Left ventricle myocardium inferior (tissue), 1 donor: ENCODE results near the gene ELOVL7. TPM values are rescaled to one million over a fixed set of nuclear protein-coding genes. Genes with fewer than 3 reads are reported as not detected.
"Not testable (repeated sequence)": the region's sequence is repeated elsewhere in the genome, so short reads cannot be mapped to it uniquely, and the experiment has no call there.

Experiments
- DNase-seq: peaks from one replicate; pipeline ENCODE4 v3.0.0-alpha.2; 2020
- H3K27ac ChIP-seq: fragments of 200-600 bp; replicated peaks from 2 replicates; pipeline ENCODE4 v1.8.0; 2021
- H3K27me3 ChIP-seq: fragments of 200-600 bp; 2 replicates; pipeline ENCODE4 v1.8.0; 2021; ENCODE audit warnings: low read depth
- H3K36me3 ChIP-seq: fragments of 200-600 bp; 2 replicates; pipeline ENCODE4 v1.8.0; 2021
- H3K4me1 ChIP-seq: fragments of 200-600 bp; 2 replicates; pipeline ENCODE4 v1.8.0; 2021
- H3K4me3 ChIP-seq: fragments of 200-600 bp; 2 replicates; pipeline ENCODE4 v1.8.0; 2021; ENCODE audit warnings: mild to moderate bottlenecking, moderate library complexity
- H3K9me3 ChIP-seq: fragments of 200-600 bp; replicated peaks from 2 replicates; pipeline ENCODE4 v1.8.0; 2021
- intact Hi-C: fragments of 100-400 bp; cut with micrococcal nuclease; formaldehyde crosslinking; loops from one replicate; pipeline ENCODE4 v1.11.0; 2022
- total RNA-seq: library from RNA; stranded (reverse); fragmentation: NEBNext Ultra II Directional; extraction: Animal tissue kit (Norgen Biotek cat#: 25700); gene quantifications from one replicate; pipeline ENCODE4 v1.2.1, GENCODE V29; 2021
- TF ChIP-seq, protein P1 (sequence below): fragments of 200-600 bp; IDR thresholded peaks from 2 replicates; pipeline ENCODE4 v1.8.0; 2021; ENCODE audit warnings: antibody characterized with exemption, mild to moderate bottlenecking, borderline replicate concordance
- donor health status: DM: no; HTN: yes; CAD: no; lungs with severe emphysema.

The ELOVL7 gene
- total RNA-seq, 1 donor from 2014 or later = 0.19 TPM

DNA sequence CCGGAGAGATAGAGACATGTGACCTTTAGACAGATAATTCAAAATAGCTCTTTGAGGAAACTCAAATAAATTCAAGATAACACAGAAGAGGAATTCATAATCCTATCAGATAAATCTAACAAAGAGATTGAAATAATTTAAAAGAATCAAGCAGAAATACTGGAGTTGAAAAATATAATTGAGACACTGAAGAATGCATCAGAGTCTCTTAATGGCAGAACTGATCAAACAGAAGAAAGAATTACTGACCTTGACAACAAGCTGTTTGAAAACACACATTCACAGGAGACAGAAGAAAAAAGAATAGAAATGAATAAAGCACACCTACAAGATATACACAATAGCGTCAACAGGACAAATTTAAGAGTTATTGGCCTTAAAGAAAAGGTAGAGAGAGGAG is 103.7 kb downstream of the ELOVL7 start:
- H3K27me3 ChIP-seq = no peaks in the 10 kb centered on the region
- no peaks in the 10 kb centered on the region for H3K36me3 ChIP-seq
- no peak overlapping the region for H3K4me3 ChIP-seq
- intact Hi-C loops = no loop called here
- H3K4me1 ChIP-seq = no peaks in the 10 kb centered on the region
- DNase-seq = no peak
- TF ChIP-seq, protein P1, sequence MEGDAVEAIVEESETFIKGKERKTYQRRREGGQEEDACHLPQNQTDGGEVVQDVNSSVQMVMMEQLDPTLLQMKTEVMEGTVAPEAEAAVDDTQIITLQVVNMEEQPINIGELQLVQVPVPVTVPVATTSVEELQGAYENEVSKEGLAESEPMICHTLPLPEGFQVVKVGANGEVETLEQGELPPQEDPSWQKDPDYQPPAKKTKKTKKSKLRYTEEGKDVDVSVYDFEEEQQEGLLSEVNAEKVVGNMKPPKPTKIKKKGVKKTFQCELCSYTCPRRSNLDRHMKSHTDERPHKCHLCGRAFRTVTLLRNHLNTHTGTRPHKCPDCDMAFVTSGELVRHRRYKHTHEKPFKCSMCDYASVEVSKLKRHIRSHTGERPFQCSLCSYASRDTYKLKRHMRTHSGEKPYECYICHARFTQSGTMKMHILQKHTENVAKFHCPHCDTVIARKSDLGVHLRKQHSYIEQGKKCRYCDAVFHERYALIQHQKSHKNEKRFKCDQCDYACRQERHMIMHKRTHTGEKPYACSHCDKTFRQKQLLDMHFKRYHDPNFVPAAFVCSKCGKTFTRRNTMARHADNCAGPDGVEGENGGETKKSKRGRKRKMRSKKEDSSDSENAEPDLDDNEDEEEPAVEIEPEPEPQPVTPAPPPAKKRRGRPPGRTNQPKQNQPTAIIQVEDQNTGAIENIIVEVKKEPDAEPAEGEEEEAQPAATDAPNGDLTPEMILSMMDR = no peak
- no peak overlapping the region for H3K27ac ChIP-seq
- peaks cover 29% of the 10 kb centered on the region for H3K9me3 ChIP-seq

DNA sequence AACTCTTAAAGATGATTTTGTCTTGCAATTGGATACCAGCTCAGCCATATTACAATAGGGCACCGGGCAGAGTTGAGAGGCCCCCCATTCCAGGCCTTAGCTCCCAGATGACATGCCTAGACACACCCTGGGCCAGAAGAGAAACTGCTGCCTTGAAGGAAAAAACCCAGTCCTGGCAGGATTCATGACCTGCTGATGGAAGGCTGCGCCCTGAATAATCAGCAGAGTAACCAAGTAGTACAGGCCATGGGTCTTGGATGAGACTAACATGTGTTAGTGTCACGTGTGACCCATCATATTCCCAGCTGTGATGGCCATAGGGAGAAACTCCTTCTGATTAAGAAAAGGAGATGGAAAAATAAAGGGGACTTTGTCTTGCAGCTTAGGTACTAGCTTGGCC is 105.1 kb downstream of the ELOVL7 start:
- intact Hi-C loops = no loop called here
- H3K9me3 ChIP-seq = peaks cover 29% of the 10 kb centered on the region
- no peaks in the 10 kb centered on the region for H3K4me1 ChIP-seq
- H3K27me3 ChIP-seq = no peaks in the 10 kb centered on the region
- H3K4me3 ChIP-seq = no peak overlapping the region
- H3K36me3 ChIP-seq = no peaks in the 10 kb centered on the region
- TF ChIP-seq, protein P1 = no peak
- no peak overlapping the region for H3K27ac ChIP-seq
- DNase-seq = no peak

DNA sequence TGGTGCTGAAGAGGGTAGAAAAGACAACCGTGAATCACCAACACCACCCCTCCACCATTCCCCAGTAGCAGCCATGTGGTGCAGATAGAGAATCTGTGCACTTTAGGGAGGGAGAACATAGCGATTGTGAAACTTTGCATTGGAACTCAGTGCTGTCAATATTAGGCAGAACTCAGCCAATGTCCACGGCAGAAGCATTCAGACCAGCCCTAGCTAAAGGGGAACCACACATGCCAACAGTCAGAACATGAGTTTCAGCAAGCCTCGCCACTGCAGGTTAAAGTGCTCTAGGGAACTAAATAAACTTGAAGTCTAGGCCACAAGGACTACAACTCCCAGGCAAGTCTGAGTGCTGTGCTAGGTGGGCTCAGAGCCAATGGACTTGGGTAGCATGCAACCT is 105.6 kb downstream of the ELOVL7 start:
- no peak for DNase-seq
- no peaks in the 10 kb centered on the region for H3K27me3 ChIP-seq
- no peak overlapping the region for H3K4me3 ChIP-seq
- H3K4me1 ChIP-seq = no peaks in the 10 kb centered on the region
- no peak overlapping the region for H3K27ac ChIP-seq
- H3K9me3 ChIP-seq = peaks cover 29% of the 10 kb centered on the region
- TF ChIP-seq, protein P1 = no peak
- intact Hi-C loops = no loop called here
- H3K36me3 ChIP-seq = no peaks in the 10 kb centered on the region

DNA sequence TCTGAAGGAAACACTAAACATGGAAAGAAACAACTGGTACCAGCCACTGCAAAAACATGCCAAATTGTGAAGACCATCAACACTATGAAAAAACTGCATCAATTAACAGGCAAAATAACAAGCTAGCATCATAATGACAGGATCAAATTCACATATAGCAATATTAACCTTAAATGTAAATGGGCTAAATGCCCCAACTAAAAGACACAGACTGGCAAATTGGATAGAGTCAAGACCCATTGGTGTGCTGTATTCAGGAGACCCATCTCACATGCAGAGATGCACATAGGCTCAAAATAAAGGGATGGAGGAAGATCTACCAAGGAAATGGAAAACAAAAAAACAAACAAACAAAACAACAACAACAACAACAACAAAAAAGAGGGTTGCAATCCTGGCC is 113.2 kb downstream of the ELOVL7 start:
- H3K27ac ChIP-seq, H3K4me1 ChIP-seq, H3K27me3 ChIP-seq, DNase-seq, H3K36me3 ChIP-seq, H3K9me3 ChIP-seq, intact Hi-C loops, H3K4me3 ChIP-seq: not testable (repeated sequence)

DNA sequence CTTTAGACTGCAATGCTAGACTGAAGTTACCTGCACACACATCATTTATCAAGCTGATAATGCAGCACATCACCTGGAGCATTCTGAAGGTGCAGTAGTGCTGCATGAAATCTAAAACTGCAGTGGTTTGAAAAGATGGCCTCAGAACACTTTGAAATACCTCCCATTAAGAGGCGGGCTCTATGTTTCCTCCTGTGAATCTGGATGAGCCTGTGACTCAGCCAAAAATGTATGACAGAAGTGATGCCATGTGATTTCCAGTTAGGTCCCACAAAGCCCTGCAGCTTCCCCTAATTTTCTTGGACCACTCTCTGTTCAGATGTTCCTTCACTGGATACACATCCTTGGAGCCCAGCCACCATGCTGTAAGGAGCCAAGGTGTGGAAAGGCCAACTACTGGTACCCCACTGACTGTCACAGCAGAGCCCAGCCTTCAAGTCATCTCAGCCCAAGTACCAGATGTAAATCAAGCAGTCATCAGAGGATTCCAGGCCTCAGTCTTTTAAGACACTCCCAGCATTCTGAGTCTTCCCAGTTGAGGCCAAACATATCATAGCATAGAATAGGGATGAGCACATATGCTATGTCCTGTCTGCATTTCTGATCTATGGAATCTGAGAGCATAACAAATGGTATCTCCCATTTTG is 116.9 kb downstream of the ELOVL7 start:
- Histone ChIP-seq H3K27ac (no peak overlapping the region), H3K4me3 (no peak overlapping the region), H3K27me3 (no peaks in the 10 kb centered on the region), H3K9me3 (no peaks in the 10 kb centered on the region), H3K36me3 (no peaks in the 10 kb centered on the region), H3K4me1 (no peaks in the 10 kb centered on the region)
- TF ChIP-seq, protein P1 = no peak
- DNase-seq = no peak
- intact Hi-C loops = no loop called here

DNA sequence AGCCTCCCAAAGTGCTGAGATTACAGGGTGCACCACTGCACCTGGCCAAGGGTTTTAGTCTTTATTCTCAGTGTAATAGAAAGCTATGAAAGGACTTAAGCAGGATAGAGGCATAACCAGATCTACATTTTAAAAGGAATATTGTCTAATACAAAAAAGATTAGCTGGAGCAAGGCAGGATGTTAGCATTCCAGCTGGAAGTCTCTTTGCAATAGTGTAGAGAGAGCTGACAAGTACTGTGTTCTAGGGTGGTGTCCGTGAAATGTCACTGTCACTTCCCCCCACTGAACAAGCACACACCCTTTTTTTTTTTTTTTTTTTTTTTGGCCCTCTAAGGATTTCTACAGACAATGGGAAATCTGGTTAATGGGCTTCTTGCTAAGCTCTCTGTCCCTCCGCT is 119.9 kb downstream of the ELOVL7 start:
- Histone ChIP-seq H3K36me3 (no peaks in the 10 kb centered on the region), H3K4me1 (no peaks in the 10 kb centered on the region), H3K27me3 (no peaks in the 10 kb centered on the region), H3K27ac (no peak overlapping the region), H3K4me3 (no peak overlapping the region), H3K9me3 (no peaks in the 10 kb centered on the region)
- no peak for DNase-seq
- TF ChIP-seq, protein P1 = no peak
- intact Hi-C loops = no loop called here
